Testis (tissue), 3 donors: Measurements from ENCODE around the gene PDE6B. TPM values are rescaled to one million over a fixed set of nuclear protein-coding genes. Genes with fewer than 3 reads are reported as not detected.

ENCODE experiments used
- DNase-seq: peaks from one replicate; pipeline ENCODE4 v3.0.0-alpha.2; 2019
- H3K27ac ChIP-seq, 2 donors: fragments of 200-600 bp; sonication (generic); one replicate each; pipeline ENCODE4 v1.5.1; 2019
- H3K27me3 ChIP-seq: fragments of 200-600 bp; sonication (generic); one replicate; pipeline ENCODE4 v1.5.1; 2019
- H3K36me3 ChIP-seq: fragments of 200-600 bp; sonication (generic); one replicate; pipeline ENCODE4 v1.5.1; 2017; ENCODE audit warnings: low read depth; ENCODE audit errors: missing control alignments
- H3K4me1 ChIP-seq: fragments of 200-600 bp; sonication (generic); one replicate; pipeline ENCODE4 v1.5.1; 2019
- H3K4me3 ChIP-seq, 2 donors: fragments of 200-600 bp; sonication (generic); one replicate each; pipeline ENCODE4 v1.5.1; 2017 to 2019
- H3K9me3 ChIP-seq: fragments of 200-600 bp; sonication (generic); one replicate; pipeline ENCODE4 v1.5.1; 2017
- CTCF ChIP-seq, 3 experiments: fragments of 450-650 bp in 2 of 3; fragments of 200-600 bp in 1 of 3; sonication (generic) in 1 of 3; IDR thresholded peaks; one replicate each; pipeline ENCODE4 v1.5.1; 2016 to 2019; ENCODE audit warnings: antibody characterized with exemption in 3 of 3, mild to moderate bottlenecking in 2 of 3, moderate library complexity in 1 of 3
- POLR2A ChIP-seq: fragments of 450-650 bp; IDR thresholded peaks from one replicate; pipeline ENCODE4 v1.6.1; 2017; ENCODE audit warnings: antibody characterized with exemption, mild to moderate bottlenecking, moderate library complexity
- WGBS, 2 donors: methylation state at CpG; one replicate each; pipeline ENCODE4 v1.1.5; 2018; 5-methylcytosine and 5-hydroxymethylcytosine counted together
- intact Hi-C: fragments of 100-400 bp; cut with DNase I; formaldehyde crosslinking; loops from one replicate; pipeline ENCODE4 v1.15.1; 2023; ENCODE audit warnings: low total_unique reads
- polyA plus RNA-seq: library from polyadenylated mRNA; stranded (reverse); fragments of 350-450 nt; fragmentation: Illumina TruSeq; extraction: RNeasy Lipid Tissue Mini Kit (QIAGEN cat#74804); gene quantifications from one replicate; pipeline ENCODE4 v1.2.3, GENCODE V29; 2014; ENCODE audit warnings: low read depth, low replicate concordance; ENCODE audit not compliant: insufficient read depth
- total RNA-seq, 2 donors: library from RNA; depleted of rRNA; stranded (reverse); fragments of >200 nt; gene quantifications; one replicate each; pipeline ENCODE4 v1.2.3, GENCODE V29; 2016

PDE6B gene
- total and polyA plus RNA-seq, 3 donors from 2014 or later = 5.9 to 11.4 (median 5.9) TPM

GRCh38 chr4:600850-601515 is 24.4 kb upstream of the PDE6B start:
- intact Hi-C loops = no loop called here
- H3K27me3 ChIP-seq = no peaks in the 10 kb centered on the region
- DNase-seq = no peak

GRCh38 chr4:601612-602558 is 23.5 kb upstream of the PDE6B start:
- TF ChIP-seq CTCF (IDR thresholded peaks at IDR 0.05) (no peak), POLR2A (no peak)
- Histone ChIP-seq H3K27ac (no peak overlapping the region), H3K9me3 (no peaks in the 10 kb centered on the region), H3K36me3 (no peaks in the 10 kb centered on the region), H3K4me3 (no peak overlapping the region), H3K4me1 (no peaks in the 10 kb centered on the region), H3K27me3 (no peaks in the 10 kb centered on the region)
- WGBS, 2 donors = 80 to 86% methylated on average over 17 to 24 of the region's 24 CpGs
- no peak for DNase-seq
- intact Hi-C loops = no loop called here

More at GRCh38 chr4:600850-601515, 24.4 kb upstream of the PDE6B start:
- no peaks in the 10 kb centered on the region for H3K36me3 ChIP-seq
- WGBS, 2 donors = 70 to 79% methylated on average over 11 of the region's 11 CpGs
- H3K4me3 ChIP-seq = no peak overlapping the region
- no peak overlapping the region for H3K27ac ChIP-seq
- no peaks in the 10 kb centered on the region for H3K9me3 ChIP-seq
- H3K4me1 ChIP-seq = no peaks in the 10 kb centered on the region
- TF ChIP-seq CTCF (IDR thresholded peaks at IDR 0.05) = no peak
- TF ChIP-seq POLR2A = no peak

- WGBS, 2 donors = 43 to 47% methylated on average over 6 to 8 of the region's 8 CpGs
- Histone ChIP-seq H3K27ac (no peak overlapping the region), H3K36me3 (no peaks in the 10 kb centered on the region), H3K9me3 (no peaks in the 10 kb centered on the region), H3K4me1 (no peaks in the 10 kb centered on the region), H3K4me3 (no peak overlapping the region), H3K27me3 (no peaks in the 10 kb centered on the region)
- peak; percentile 67 for DNase-seq
- intact Hi-C loops = no loop called here
- TF ChIP-seq CTCF (IDR thresholded peaks at IDR 0.05) = peak in 2 of 3 experiments; percentile 17 to 28
- TF ChIP-seq POLR2A = no peak
Measured at GRCh38 chr4:602559-602942, 22.8 kb upstream of the PDE6B start.

GRCh38 chr4:604131-604530 is 21.2 kb upstream of the PDE6B start:
- Histone ChIP-seq H3K4me3 (no peak overlapping the region), H3K4me1 (no peaks in the 10 kb centered on the region), H3K36me3 (no peaks in the 10 kb centered on the region), H3K27ac (no peak overlapping the region), H3K9me3 (no peaks in the 10 kb centered on the region), H3K27me3 (no peaks in the 10 kb centered on the region)
- intact Hi-C loops = no loop called here
- no peak for TF ChIP-seq CTCF (IDR thresholded peaks at IDR 0.05)
- TF ChIP-seq POLR2A = no peak
- 80 to 89% methylated on average over 3 of the region's 3 CpGs for WGBS, 2 donors
- no peak for DNase-seq
